NCI-H345 (cell line): ENCODE measurements around the gene CNDP2.

ENCODE experiments used
- DNase-seq: peaks from one replicate; lab custom pipeline; 2025; lab: John Stamatoyannopoulos, UW

CNDP2 gene

GRCh38 chr18:74495581-74496507, at the start of gene CNDP2:
Gene CNDP2, plus strand, starts transcription at chr18:74496363. Its CDS starts 3,611 bp downstream, at chr18:74499974.
- DNase-seq = peak; percentile 99

GRCh38 chr18:74446631-74447403, 49.3 kb upstream of the CNDP2 start:
- DNase-seq = no peak

GRCh38 chr18:74447404-74448152, 48.6 kb upstream of the CNDP2 start:
- no peak for DNase-seq

- no peak for DNase-seq
Observed at GRCh38 chr18:74450626-74451025, 45.5 kb upstream of the CNDP2 start.

GRCh38 chr18:74451148-74451547, 45.0 kb upstream of the CNDP2 start:
- no peak for DNase-seq

- DNase-seq = no peak
Observed at GRCh38 chr18:74453016-74453566, 43.1 kb upstream of the CNDP2 start.

GRCh38 chr18:74453642-74454198, 42.4 kb upstream of the CNDP2 start:
- DNase-seq = no peak

GRCh38 chr18:74454279-74454751, 41.8 kb upstream of the CNDP2 start:
- no peak for DNase-seq

- no peak for DNase-seq
Observed at GRCh38 chr18:74455386-74455785, 40.8 kb upstream of the CNDP2 start.

GRCh38 chr18:74456017-74456348, 40.2 kb upstream of the CNDP2 start:
- DNase-seq = no peak

GRCh38 chr18:74456349-74457042, 39.7 kb upstream of the CNDP2 start:
- no peak for DNase-seq

- DNase-seq = peak; percentile 41
Observed at GRCh38 chr18:74457043-74457724, 39.0 kb upstream of the CNDP2 start, which contains the start of gene DIPK1C. Gene DIPK1C, minus strand, starts transcription at chr18:74457308. Its CDS starts 49 bp downstream, at chr18:74457259.

GRCh38 chr18:74457725-74458421, 38.3 kb upstream of the CNDP2 start:
- DNase-seq = peak; percentile 91

GRCh38 chr18:74459889-74460288, 36.3 kb upstream of the CNDP2 start:
- DNase-seq = no peak

GRCh38 chr18:74460825-74461224, 35.3 kb upstream of the CNDP2 start:
- no peak for DNase-seq

- DNase-seq = no peak
Observed at GRCh38 chr18:74463254-74463653, 32.9 kb upstream of the CNDP2 start.

- no peak for DNase-seq
Observed at GRCh38 chr18:74463983-74464382, 32.2 kb upstream of the CNDP2 start.

- no peak for DNase-seq
Observed at GRCh38 chr18:74465775-74466174, 30.4 kb upstream of the CNDP2 start.

- no peak for DNase-seq
Observed at GRCh38 chr18:74468547-74469061, 27.6 kb upstream of the CNDP2 start.
